HUES48 (cell line): ENCODE measurements around the gene ANXA9.

Source experiments
- H3K27ac ChIP-seq: one replicate; pipeline ENCODE4 v1.7.0; 2013; ENCODE audit warnings: low read depth, low read length, inconsistent platforms
- H3K27me3 ChIP-seq: 2 replicates; pipeline ENCODE4 v1.6.1; 2013; ENCODE audit warnings: mild to moderate bottlenecking, low read length; ENCODE audit not compliant: control insufficient read depth, insufficient read depth
- H3K36me3 ChIP-seq: 2 replicates; pipeline ENCODE4 v1.6.1; 2013; ENCODE audit warnings: low read length; ENCODE audit not compliant: control insufficient read depth, insufficient read depth
- H3K4me1 ChIP-seq: 2 replicates; pipeline ENCODE4 v1.6.1; 2013; ENCODE audit warnings: mild to moderate bottlenecking, low read length; ENCODE audit not compliant: control insufficient read depth, insufficient read depth
- H3K4me3 ChIP-seq: 2 replicates; pipeline ENCODE4 v1.5.1; 2013; ENCODE audit warnings: mild to moderate bottlenecking, low read depth, low read length
- H3K9ac ChIP-seq: 2 replicates; pipeline ENCODE4 v1.6.1; 2013; ENCODE audit warnings: mild to moderate bottlenecking, low read depth, low read length, moderate library complexity
- H3K9me3 ChIP-seq: 2 replicates; pipeline ENCODE4 v1.6.1; 2013; ENCODE audit warnings: low read length; ENCODE audit not compliant: control insufficient read depth, insufficient read depth

Gene ANXA9

DNA sequence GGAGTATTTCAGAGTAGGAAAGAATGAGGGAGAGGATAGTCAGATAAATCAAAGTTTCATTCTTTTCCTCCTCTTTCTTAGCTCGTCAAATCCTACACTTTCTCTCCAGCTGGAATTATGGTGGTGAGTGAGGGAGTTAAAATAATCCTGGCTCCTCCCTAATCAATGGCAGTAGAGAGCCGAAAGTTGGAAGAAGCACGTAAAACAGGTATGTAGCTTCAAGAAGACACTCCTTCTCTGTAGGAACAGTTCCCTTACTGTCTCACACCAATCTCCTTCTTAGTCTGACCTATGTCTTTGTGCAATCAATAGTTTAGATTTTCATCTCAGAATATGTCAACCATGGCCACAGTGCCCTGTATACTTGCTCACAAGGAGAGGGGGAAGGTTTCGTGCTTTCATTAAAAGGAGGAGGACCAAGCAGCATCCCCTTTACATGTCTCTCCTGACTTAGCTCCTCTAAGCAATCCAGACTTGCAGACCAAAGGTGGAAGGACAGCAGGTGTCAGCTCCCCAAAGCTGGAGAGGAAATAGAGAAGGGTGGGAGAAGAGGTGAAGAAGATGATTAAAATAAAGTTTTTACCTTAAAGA lies 23.7 kb downstream of the ANXA9 start:
- peak overlapping the region; percentile 57 for H3K4me3 ChIP-seq
- no peaks in the 10 kb centered on the region for H3K27me3 ChIP-seq
- no peaks in the 10 kb centered on the region for H3K9me3 ChIP-seq
- peak overlapping the region; percentile 83 for H3K27ac ChIP-seq
- H3K9ac ChIP-seq: no peak overlapping the region
- H3K4me1 ChIP-seq: peaks cover 22% of the 10 kb centered on the region
- H3K36me3 ChIP-seq: no peaks in the 10 kb centered on the region; the same call in 1 of the 2 replicates

DNA sequence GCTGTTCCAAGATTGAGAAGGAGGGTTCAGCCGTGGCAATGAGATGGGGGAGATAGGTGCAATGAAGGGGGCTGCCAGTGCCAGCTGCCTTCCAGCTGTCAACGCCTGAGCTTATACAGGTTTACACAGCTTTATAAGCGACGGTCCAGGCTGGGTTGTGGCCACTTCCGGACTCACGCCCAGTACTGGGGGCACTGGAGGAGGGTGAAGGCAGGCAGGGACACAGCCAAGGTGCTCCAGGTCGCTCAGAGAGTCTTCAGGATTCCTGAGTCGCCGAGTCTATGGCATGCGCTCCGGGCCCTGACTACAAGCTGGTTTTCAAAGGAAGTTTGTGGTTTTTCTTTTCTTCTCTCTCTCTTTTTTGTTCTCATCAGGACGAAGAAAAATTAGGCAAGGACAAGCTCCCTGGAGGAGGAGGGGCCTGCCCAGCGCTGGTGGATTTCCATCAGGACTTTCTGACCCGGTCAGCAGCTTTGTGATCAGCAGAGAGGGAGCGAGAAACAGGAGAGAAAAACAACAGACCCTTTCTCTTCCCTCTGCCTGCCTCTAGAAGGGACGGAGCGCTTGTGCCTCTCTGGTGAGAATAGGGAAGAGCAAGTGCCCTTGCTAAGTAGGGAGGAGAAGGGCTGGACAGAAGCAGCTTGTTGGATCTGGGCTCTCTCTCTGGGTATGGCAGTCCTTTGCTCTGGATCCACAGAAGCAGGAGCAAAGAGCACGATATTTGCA lies 24.4 kb downstream of the ANXA9 start, which contains the start of gene MINDY1:
Gene MINDY1, minus strand, starts transcription at position 576 of the 726 bp plus-strand sequence. CDS start 4,285 bp downstream, outside the sequence.
- Histone ChIP-seq H3K4me1 (peaks cover 22% of the 10 kb centered on the region), H3K27ac (peak within 1 kb of the TSS; percentile 88), H3K9me3 (no peaks in the 10 kb centered on the region), H3K27me3 (no peaks in the 10 kb centered on the region), H3K4me3 (peak within 1 kb of the TSS; percentile 57), H3K9ac (peak within 1 kb of the TSS; percentile 45), H3K36me3 (no peaks in the 10 kb centered on the region; the same call in 1 of the 2 replicates)

DNA sequence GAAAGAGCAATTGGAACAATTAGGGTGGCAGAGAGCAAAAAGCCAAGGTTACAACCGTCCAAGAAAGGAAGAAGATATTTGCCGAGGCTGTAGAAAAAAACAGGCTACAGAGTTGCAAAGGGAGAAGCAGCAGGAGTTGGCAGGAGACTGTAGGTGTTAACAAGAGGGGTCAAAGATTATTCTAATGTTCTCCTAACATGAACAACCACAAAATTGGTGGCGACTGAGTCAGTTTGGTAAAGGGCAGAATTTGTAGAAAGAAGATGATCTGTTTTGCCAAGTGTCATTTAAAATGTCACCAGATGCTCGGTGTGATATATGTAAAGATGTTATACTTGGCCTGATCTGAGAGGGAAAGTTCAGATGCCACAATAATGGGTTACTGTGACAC lies 25.8 kb downstream of the ANXA9 start:
- Histone ChIP-seq H3K27ac (peak overlapping the region; percentile 88), H3K4me3 (peak overlapping the region; percentile 48), H3K4me1 (peaks cover 22% of the 10 kb centered on the region), H3K9ac (peak overlapping the region; percentile 45; the same call in 1 of the 2 replicates), H3K27me3 (no peaks in the 10 kb centered on the region), H3K36me3 (no peaks in the 10 kb centered on the region; the same call in 1 of the 2 replicates), H3K9me3 (no peaks in the 10 kb centered on the region)

DNA sequence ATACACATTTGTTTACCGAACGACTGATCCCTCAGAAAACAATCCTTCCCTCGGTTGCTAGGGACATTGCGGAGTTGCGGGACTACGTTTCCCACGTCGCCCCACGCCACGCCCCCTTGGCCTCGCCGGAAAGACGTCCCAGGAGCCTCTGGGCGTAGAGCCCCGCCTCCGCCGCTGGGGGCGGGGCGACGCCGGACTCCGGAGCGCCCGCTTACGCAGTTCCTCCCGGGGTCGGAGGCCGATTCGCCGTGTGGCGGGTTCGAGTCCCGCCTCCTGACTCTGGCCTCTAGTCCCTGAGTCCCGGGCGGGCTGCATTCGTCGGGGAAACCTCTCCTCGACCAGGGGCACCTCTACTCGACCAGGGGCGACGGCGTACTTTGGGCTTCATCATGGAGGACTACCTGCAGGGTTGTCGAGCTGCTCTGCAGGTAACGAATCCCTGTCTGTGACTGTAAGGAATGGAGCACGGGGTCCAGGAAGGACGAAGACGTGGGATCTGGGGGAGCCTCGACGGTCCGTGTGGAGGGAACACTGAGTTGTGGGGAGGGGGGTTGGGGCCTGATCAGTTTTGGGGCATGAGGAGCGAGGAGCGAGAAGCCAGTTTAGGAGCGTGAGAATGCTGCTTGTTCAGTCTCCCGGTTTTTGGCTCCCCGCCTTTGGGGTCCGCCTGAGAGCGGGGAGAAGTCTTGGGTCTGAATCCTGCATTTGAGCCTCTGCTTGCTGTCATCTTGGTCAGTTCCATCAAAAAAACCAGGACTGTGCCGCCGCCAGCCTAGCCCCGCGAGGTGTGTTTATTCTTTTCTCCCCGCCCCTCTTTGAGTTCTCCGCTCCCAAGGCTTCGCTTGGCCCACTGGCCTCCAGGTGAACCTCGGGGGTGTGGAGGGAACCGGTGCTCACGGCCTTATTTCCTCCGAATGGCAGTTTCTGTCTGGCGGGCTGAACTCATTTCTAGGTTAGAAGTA lies 26.4 kb downstream of the ANXA9 start, which contains the start of gene PRUNE1:
Gene PRUNE1, plus strand, starts transcription at position 206 of the 962 bp plus-strand sequence. Its CDS starts 184 bp downstream, at position 390.
- Histone ChIP-seq H3K9ac (peak within 1 kb of the TSS; percentile 66), H3K36me3 (no peaks in the 10 kb centered on the region; the same call in 1 of the 2 replicates), H3K4me3 (peak within 1 kb of the TSS; percentile 80), H3K9me3 (no peaks in the 10 kb centered on the region), H3K27ac (peak within 1 kb of the TSS; percentile 88), H3K4me1 (peaks cover 22% of the 10 kb centered on the region), H3K27me3 (no peaks in the 10 kb centered on the region)

DNA sequence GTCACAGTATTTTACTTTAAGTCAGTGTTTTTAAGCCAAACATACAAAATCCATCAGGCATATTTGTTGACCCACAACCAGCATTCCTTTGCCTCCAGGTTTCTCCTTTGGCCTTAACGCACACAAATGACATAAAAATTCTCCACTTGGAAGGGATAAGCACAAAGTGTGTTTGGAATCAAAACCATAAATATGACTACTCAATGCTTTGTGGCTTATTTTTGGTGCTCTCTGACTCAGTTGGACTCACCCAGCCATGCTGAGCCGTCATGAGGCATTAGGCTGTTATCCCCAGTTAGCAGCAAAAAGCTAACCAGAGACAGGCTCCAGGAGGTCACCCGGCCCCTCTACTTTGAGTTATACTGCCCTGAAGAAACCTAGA lies 27.1 kb downstream of the ANXA9 start:
- no peak overlapping the region for H3K27ac ChIP-seq
- no peaks in the 10 kb centered on the region for H3K27me3 ChIP-seq
- no peak overlapping the region for H3K9ac ChIP-seq
- no peaks in the 10 kb centered on the region for H3K9me3 ChIP-seq
- H3K4me3 ChIP-seq: peak overlapping the region; percentile 80
- peaks cover 22% of the 10 kb centered on the region for H3K4me1 ChIP-seq
- no peaks in the 10 kb centered on the region; the same call in 1 of the 2 replicates for H3K36me3 ChIP-seq

DNA sequence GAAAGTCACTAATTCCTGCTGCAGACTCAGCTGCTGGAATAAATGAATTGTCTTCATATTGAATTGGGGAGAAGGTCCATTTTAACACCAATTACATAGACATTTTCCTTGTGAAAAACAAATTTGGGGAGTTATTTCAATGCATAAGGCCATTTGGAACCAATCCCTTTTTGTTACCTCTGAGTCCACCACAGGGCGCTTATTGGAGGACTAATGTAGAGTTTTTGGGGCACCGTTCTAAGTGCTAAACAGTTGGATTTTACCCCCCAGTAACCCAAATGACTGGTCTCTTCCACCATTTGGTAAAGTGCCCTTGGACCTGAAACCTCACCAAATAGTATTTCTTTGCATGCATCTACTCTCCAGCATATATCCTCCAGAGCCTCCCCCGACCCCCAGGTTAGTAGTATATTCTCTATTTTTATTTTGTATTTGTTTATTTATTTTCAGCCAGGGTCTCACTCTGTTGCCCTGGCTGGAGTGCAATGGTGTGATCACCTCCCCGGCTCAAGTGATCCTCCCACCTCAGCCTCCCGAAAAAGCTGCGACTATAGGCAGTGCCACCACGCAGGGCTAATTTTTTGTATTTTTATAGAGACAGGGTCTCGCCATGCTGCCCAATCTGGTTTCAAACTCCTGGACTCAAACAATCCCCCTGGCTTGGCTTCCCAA lies 27.7 kb downstream of the ANXA9 start:
- Histone ChIP-seq H3K36me3 (no peaks in the 10 kb centered on the region; the same call in 1 of the 2 replicates), H3K27me3 (no peaks in the 10 kb centered on the region), H3K9me3 (no peaks in the 10 kb centered on the region), H3K27ac (no peak overlapping the region), H3K4me1 (peaks cover 22% of the 10 kb centered on the region), H3K9ac (no peak overlapping the region), H3K4me3 (peak overlapping the region; percentile 80; the same call in 1 of the 2 replicates)

DNA sequence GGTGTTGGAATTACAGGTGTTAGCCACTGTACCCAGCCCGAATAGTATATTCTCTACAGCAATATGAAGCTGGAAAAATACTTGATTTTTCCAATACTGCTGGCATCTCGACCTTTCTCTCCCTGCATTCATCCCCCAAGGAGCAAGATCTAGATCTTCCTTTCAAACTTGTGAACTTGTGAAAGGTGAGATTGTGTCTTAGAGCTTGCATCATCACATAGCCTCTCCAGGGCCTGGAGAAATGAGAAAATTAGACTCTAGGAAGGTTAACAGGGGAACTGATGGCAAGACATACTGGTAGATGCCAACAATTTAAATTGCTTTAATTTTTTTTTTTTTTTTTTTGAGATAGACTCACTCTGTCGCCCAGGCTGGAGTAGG lies 28.2 kb downstream of the ANXA9 start:
- H3K36me3 ChIP-seq: no peaks in the 10 kb centered on the region; the same call in 1 of the 2 replicates
- no peak overlapping the region for H3K4me3 ChIP-seq
- H3K27ac ChIP-seq: no peak overlapping the region
- H3K27me3 ChIP-seq: no peaks in the 10 kb centered on the region
- no peak overlapping the region for H3K9ac ChIP-seq
- no peaks in the 10 kb centered on the region for H3K9me3 ChIP-seq
- peaks cover 22% of the 10 kb centered on the region for H3K4me1 ChIP-seq

DNA sequence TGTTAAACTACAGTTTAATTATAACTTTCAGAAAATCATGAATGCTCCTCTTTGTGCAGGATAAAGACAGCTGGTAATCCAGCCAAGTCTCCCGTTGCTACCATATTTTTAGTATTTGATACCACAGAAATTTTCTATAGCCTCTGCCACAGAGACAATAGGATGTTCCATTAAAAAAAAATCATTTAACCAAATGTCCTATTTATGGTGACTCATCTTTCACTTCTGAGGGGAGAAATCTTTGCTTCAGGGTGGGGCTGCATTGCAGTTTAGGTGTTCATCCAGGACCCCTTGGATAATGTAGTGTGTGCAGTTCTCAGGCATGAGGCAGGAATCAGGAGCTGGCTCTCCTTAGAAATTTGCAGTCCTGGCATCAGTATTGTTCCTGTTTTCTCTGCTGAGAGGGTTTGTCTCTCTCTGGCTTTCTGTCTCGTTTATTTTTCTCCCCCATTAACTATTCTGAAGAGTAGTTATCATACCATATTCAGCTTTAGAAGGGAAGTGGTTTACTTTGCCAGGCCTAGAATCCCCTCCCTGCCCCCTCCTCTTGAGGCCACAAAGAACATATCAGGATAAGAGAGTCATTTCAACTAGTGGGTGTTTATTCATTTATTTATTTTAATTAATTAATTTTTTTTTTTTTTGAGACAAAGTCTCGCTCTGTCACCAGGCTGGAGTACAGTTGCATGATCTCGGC lies 29.2 kb downstream of the ANXA9 start:
- Histone ChIP-seq H3K27ac (no peak overlapping the region), H3K36me3 (no peaks in the 10 kb centered on the region; the same call in 1 of the 2 replicates), H3K27me3 (no peaks in the 10 kb centered on the region), H3K4me1 (peaks cover 14% of the 10 kb centered on the region; the same call in 1 of the 2 replicates), H3K9ac (no peak overlapping the region), H3K4me3 (no peak overlapping the region), H3K9me3 (no peaks in the 10 kb centered on the region)

DNA sequence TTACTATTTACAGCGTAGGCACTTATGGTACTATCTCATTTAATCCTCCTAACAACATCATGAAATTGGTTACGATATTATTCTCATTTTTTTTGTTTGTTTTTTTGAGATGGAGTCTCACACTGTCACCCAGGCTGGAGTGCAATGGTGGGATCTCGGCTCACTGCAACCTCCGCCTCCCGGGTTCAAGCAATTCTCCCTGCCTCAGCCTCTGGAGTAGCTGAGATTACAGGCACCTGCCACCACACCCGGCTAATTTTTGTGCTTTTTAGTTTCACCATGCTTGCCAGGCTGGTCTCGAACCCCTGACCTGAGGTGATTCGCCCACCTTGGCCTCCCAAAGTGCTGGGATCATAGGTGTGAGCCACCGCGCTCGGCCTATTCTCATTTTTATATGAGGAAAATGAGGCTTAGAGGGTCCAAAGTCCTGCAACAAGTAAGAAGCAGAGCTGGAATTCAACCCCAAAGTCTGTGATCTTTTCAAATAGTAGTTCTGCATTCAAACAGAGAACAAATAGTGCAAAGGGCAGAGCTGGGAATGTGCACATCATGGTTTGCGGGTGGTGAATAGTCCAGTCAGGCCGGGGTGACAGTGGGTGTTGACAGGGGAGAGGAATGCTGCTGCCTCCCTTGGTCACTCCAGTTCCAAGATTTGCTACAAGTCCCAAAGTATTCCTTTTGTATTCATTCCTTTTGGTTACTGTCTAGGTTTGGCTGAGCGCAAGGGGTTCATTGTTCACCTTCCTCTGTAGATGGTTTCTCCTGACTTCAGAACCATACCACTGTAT lies 30.8 kb downstream of the ANXA9 start:
- no peaks in the 10 kb centered on the region for H3K27me3 ChIP-seq

More for the DNA sequence above, 30.8 kb downstream of the ANXA9 start:
- Histone ChIP-seq H3K36me3 (peaks cover 3% of the 10 kb centered on the region), H3K9ac (no peak overlapping the region), H3K4me1 (peaks cover 8% of the 10 kb centered on the region; the same call in 1 of the 2 replicates), H3K9me3 (no peaks in the 10 kb centered on the region), H3K27ac (no peak overlapping the region), H3K4me3 (no peak overlapping the region)
